Subcutaneous adipose tissue (tissue), 4 donors: ENCODE results near the gene ECSIT. TPM values are rescaled to one million over a fixed set of nuclear protein-coding genes. Genes with fewer than 3 reads are reported as not detected.

Source experiments
- total RNA-seq, 4 donors: library from RNA; depleted of rRNA; stranded (reverse); fragments of >200 nt; gene quantifications; one replicate each; pipeline ENCODE4 v1.1.0, GENCODE V29; 2016
- TF ChIP-seq, protein P1 (sequence below): fragments of 450-650 bp; IDR thresholded peaks from one replicate; pipeline ENCODE4 v1.5.1; 2016; ENCODE audit warnings: low read depth, mild to moderate bottlenecking, control low read depth, antibody characterized with exemption, moderate library complexity

Gene ECSIT
- total RNA-seq, 4 donors from 2014 or later: 25.3 to 47.6 (median 35.7) TPM

DNA sequence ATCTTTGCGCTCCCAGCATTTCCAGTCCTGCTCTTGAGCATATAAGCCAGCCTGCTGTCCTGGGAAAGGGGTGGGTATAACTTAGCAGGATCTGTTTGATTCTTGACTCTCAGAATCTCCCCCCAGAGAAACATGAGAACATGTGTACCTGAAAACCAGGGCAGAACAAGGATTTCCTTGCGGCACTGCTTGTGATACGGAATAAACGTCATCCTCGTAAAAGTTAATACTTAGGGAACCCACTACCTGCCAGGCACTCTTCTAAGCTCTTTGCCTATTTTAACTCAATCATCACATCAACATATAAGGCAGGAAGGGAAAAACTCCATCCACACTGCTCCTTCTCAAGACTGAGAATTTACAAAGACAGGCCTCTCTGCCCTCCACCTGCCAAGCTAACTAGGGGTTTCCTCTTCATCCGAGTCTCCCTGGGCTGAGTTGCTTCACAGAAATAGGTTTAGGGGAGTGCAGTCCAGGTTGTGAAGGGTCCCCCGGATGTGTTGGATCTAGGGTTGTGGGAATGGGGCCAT is 24.4 kb downstream of the ECSIT start:
- TF ChIP-seq, protein P1, sequence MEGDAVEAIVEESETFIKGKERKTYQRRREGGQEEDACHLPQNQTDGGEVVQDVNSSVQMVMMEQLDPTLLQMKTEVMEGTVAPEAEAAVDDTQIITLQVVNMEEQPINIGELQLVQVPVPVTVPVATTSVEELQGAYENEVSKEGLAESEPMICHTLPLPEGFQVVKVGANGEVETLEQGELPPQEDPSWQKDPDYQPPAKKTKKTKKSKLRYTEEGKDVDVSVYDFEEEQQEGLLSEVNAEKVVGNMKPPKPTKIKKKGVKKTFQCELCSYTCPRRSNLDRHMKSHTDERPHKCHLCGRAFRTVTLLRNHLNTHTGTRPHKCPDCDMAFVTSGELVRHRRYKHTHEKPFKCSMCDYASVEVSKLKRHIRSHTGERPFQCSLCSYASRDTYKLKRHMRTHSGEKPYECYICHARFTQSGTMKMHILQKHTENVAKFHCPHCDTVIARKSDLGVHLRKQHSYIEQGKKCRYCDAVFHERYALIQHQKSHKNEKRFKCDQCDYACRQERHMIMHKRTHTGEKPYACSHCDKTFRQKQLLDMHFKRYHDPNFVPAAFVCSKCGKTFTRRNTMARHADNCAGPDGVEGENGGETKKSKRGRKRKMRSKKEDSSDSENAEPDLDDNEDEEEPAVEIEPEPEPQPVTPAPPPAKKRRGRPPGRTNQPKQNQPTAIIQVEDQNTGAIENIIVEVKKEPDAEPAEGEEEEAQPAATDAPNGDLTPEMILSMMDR: no peak

DNA sequence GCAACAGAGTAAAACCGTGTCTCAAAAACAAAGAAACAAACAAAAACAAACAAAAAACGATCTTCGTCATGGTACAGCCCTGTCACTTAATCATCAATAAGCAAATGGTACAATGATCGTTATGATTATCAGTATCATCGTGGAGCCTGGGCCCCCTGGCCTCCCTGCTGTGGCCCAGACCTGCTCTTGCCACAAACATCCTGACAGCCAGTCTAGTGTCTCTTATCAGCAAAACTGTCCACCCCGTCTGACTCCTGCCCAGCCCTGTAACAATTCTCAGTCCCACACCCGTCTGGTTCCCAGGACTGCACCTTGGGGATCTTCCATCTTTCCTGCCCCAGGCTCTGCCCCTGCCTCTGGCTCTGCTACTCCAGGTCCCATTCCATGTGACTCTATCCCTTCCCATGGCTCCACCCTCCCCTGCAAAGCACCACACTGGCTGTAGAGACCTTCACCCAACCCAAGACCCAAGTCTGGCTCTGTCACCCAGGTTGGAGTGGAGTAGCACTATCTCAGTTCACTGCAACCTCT is 29.0 kb downstream of the ECSIT start:
- TF ChIP-seq, protein P1: no peak

DNA sequence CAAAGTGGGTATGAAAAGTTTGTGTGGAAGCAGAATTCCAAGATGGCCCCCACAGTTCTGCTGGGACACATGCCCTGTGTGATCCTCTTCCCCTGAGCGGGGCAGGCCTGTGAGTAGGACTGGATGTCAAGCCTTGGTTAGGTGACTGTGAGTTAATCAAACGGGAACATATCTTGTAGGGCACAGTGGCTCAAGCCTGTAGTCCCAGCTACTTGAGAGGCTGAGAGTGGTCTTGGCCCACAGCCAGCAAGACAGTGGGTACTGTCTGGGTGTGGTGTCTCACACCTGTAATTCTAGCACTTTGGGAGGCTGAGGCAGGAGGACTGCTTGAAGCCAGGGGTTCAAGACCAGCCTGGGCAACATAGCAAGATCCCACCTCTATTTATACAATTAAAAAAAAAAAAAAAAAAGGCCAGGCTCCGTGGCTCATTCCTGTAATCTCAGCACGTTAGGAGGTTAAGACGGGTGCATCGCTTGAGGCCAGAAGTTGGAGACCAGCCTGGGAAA is 29.7 kb downstream of the ECSIT start:
- TF ChIP-seq, protein P1: no peak

DNA sequence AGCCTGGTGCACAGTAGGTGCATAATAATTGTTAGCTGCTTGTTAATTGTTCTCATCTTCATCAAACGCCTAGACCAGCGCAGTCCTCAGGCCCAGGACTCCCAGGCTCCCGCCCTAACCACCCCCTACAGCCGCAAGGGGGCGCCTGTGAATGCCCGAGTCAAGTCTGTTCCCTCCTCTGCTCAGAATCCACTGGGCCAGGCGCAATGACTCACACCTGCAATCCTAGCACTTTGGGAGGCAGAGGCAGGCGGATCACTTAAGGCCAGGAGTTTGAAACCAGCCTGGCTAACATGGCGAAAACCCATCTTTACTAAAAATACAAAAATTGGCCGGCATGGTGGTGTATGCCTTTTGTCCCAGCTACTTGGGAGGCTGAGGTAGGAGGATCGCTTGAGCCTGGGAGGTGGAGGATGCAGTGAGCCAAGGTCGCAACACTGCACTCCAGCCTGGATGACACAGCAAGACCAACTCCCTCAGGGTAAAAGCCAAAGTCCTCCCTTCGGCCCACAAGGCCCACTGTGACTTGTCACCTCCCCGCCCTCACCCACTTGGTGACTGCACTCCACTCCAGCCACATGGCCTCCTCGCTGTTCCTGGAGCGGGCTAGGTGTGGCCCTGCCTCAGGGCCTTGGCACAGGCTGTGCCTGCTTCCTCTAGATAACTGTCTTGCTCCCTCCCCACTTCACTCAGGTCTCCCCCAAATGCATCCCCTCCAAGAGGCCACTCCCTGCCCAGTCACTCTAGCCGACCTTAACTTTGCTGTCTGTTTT is 32.4 kb downstream of the ECSIT start:
- TF ChIP-seq, protein P1: no peak

DNA sequence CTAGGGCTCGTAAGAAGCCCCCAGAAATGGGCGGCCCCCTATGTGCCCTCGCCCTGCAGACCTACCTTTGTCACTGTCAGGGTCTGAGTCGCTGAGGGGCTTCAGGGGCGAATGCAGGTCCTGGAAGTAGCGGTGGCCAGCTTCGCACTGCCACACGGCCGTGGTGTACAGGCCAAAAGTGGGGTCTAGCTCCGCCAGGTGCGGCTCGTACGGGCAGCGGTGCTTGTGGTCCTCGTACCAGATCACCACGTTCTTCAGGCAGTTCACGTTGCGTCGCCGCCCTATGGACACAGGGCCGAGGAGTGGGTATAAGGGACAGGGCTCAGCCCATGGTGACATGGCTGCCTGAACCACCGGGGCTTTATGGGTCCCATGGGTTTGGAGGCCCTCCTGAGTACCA is 33.0 kb downstream of the ECSIT start:
- TF ChIP-seq, protein P1: no peak

DNA sequence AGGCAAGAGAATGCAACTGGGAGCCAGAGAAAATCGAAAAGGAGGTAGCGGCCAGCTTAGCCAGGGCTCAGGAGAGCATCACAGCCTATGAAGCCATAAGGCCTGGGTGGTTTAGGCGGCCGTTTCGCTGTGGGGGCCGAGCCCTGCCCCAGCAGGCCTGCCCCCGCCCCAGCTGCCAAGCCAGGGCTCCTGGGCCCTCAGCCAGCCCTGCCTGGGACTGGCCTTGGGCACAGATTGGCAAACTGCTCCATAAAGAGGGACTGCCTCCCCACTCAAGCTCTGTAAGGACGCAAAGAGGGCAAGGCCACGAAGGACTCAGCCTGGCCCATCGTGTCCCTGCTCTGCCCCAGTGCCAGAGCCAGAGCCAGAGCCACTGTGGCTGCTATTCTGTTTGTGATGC is 33.5 kb downstream of the ECSIT start:
- TF ChIP-seq, protein P1: no peak

DNA sequence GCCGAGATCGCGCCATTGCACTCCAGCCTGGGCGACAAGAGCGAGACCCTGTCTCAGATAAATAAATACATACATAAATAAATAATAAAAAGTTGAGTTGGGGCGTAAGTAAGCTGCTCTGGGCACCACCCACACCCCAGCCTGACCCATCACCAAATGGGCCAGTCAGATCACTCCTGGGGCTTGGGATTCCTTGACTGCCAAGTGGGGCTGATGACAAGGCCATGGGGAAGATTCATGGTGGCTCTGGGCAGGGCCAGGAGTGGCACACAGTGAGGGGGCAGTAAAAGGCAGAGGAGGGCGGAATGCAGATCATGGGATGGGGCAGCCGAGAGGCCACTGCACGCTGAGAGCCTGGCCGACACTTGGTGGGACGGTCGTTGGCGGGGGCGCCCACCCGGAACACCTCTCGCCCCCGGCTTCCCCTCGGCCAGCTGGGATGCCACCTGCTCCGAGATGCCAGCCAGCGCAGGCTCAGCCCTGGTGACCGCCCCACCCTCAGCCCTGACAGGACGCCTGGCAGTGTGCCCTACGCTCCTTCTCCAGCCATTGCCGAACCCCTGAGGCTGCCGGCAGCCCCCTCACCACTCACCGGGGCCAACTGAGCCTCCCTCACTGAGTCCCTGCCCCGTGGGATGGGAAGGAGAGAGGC is 34.2 kb downstream of the ECSIT start:
- TF ChIP-seq, protein P1: no peak
